ENCODE results near the gene SNX24. TPM values are rescaled to one million over a fixed set of nuclear protein-coding genes. Genes with fewer than 3 reads are reported as not detected.

SNX24 gene
- total RNA-seq, 4 donors from 2014 or later, result 10.7 to 29.9 (median 16.1) TPM

- WGBS, 2 donors (ENCODE audit: low coverage in 1 of 2), result 80 to 91% methylated on average over 1 to 2 of the region's 2 CpGs
- in situ Hi-C loops (cut with MboI; ENCODE audit: low pct_ligation_motif_present in 1 of 4, low pct_unique_long_range_greater_than_20kb in 1 of 4, low sequenced_read_pairs in 3 of 4), result no loop called here
Measured at GRCh38 chr5:122941737-122942136, 96.3 kb downstream of the SNX24 start.

GRCh38 chr5:122942164-122942914 is 96.9 kb downstream of the SNX24 start:
- Histone ChIP-seq H3K27ac (no peak overlapping the region), H3K4me1 (peaks cover 0 to 14% (median 5%) of the 10 kb centered on the region in 4 donors)

More at GRCh38 chr5:122941737-122942136, 96.3 kb downstream of the SNX24 start:
- H3K4me3 ChIP-seq, result no peak overlapping the region
- H3K9me3 ChIP-seq, result no peaks in the 10 kb centered on the region
- no peak for DNase-seq
- H3K36me3 ChIP-seq, result no peaks in the 10 kb centered on the region
- intact Hi-C loops (cut with DNase I; ENCODE audit: low total_unique reads), result no loop called here
- TF ChIP-seq CTCF (IDR thresholded peaks at IDR 0.05), result no peak
- TF ChIP-seq POLR2AphosphoS5 (IDR thresholded peaks at IDR 0.05), result no peak
- no peak for TF ChIP-seq EP300 (IDR thresholded peaks at IDR 0.05; ENCODE audit: low read depth)
- TF ChIP-seq POLR2A (IDR thresholded peaks at IDR 0.05), result no peak
- H3K27me3 ChIP-seq, result no peaks in the 10 kb centered on the region
- H3K27ac ChIP-seq, result no peak overlapping the region
- H3K4me1 ChIP-seq, result peaks cover 0 to 14% (median 5%) of the 10 kb centered on the region in 4 donors

GRCh38 chr5:122943050-122943698 is 97.8 kb downstream of the SNX24 start:
- intact Hi-C loops (cut with DNase I; ENCODE audit: low total_unique reads), result no loop called here
- no peak overlapping the region for H3K27ac ChIP-seq
- TF ChIP-seq POLR2AphosphoS5 (IDR thresholded peaks at IDR 0.05) (no peak), EP300 (IDR thresholded peaks at IDR 0.05; ENCODE audit: low read depth) (no peak), POLR2A (IDR thresholded peaks at IDR 0.05) (no peak), CTCF (IDR thresholded peaks at IDR 0.05) (no peak)

More at GRCh38 chr5:122942164-122942914, 96.9 kb downstream of the SNX24 start:
- TF ChIP-seq CTCF (IDR thresholded peaks at IDR 0.05), result no peak
- TF ChIP-seq POLR2A (IDR thresholded peaks at IDR 0.05), result no peak
- no peak for TF ChIP-seq EP300 (IDR thresholded peaks at IDR 0.05; ENCODE audit: low read depth)
- TF ChIP-seq POLR2AphosphoS5 (IDR thresholded peaks at IDR 0.05), result no peak
- intact Hi-C loops (cut with DNase I; ENCODE audit: low total_unique reads) (no loop called here), in situ Hi-C loops (cut with MboI; ENCODE audit: low pct_ligation_motif_present in 1 of 4, low pct_unique_long_range_greater_than_20kb in 1 of 4, low sequenced_read_pairs in 3 of 4) (no loop called here)
- Histone ChIP-seq H3K27me3 (no peaks in the 10 kb centered on the region), H3K9me3 (no peaks in the 10 kb centered on the region), H3K4me3 (no peak overlapping the region), H3K36me3 (no peaks in the 10 kb centered on the region)
- DNase-seq, result no peak
- 52 to 59% methylated on average over 7 to 8 of the region's 8 CpGs for WGBS, 2 donors (ENCODE audit: low coverage in 1 of 2)

GRCh38 chr5:122944051-122944450 is 98.6 kb downstream of the SNX24 start:
- Histone ChIP-seq H3K9me3 (no peaks in the 10 kb centered on the region), H3K36me3 (no peaks in the 10 kb centered on the region), H3K27me3 (no peaks in the 10 kb centered on the region), H3K4me3 (no peak overlapping the region), H3K4me1 (peaks cover 0 to 14% (median 5%) of the 10 kb centered on the region in 4 donors), H3K27ac (no peak overlapping the region)
- in situ Hi-C loops (cut with MboI; ENCODE audit: low pct_ligation_motif_present in 1 of 4, low pct_unique_long_range_greater_than_20kb in 1 of 4, low sequenced_read_pairs in 3 of 4), result no loop called here
- intact Hi-C loops (cut with DNase I; ENCODE audit: low total_unique reads), result no loop called here
- no peak for DNase-seq
- WGBS, 2 donors (ENCODE audit: low coverage in 1 of 2), result 94 to 100% methylated on average over 1 of the region's 1 CpG
- TF ChIP-seq EP300 (IDR thresholded peaks at IDR 0.05; ENCODE audit: low read depth) (no peak), CTCF (IDR thresholded peaks at IDR 0.05) (no peak), POLR2A (IDR thresholded peaks at IDR 0.05) (no peak), POLR2AphosphoS5 (IDR thresholded peaks at IDR 0.05) (no peak)

More at GRCh38 chr5:122943050-122943698, 97.8 kb downstream of the SNX24 start:
- H3K36me3 ChIP-seq, result no peaks in the 10 kb centered on the region
- H3K4me3 ChIP-seq, result no peak overlapping the region
- in situ Hi-C loops (cut with MboI; ENCODE audit: low pct_ligation_motif_present in 1 of 4, low pct_unique_long_range_greater_than_20kb in 1 of 4, low sequenced_read_pairs in 3 of 4), result no loop called here
- H3K27me3 ChIP-seq, result no peaks in the 10 kb centered on the region
- peaks cover 0 to 14% (median 5%) of the 10 kb centered on the region in 4 donors for H3K4me1 ChIP-seq
- DNase-seq, result no peak
- WGBS, 2 donors (ENCODE audit: low coverage in 1 of 2), result 60 to 73% methylated on average over 6 to 7 of the region's 7 CpGs
- H3K9me3 ChIP-seq, result no peaks in the 10 kb centered on the region
